ENCODE data around the gene ZSCAN10. TPM values are rescaled to one million over a fixed set of nuclear protein-coding genes. Genes with fewer than 3 reads are reported as not detected.
A peak's percentile ranks its signal among the peaks of the same experiment; 100 is the strongest.

Gene ZSCAN10
- total and polyA plus RNA-seq, 9 of the 15 experiments (the other 6 are each of a cell fraction or from before 2014, with no cell fraction given): 0.22 TPM; not detected in 8

GRCh38 chr16:3123986-3124886 lies 25.1 kb upstream of the ZSCAN10 start (continued):
- peak; percentile 64; the same call in 1 of the 2 replicates for TF ChIP-seq SNIP1 (IDR thresholded peaks at IDR 0.05; ENCODE audit: low read depth)
- TF ChIP-seq AFF1 (IDR thresholded peaks at IDR 0.05; ENCODE audit: low read depth in 1 of 2, partially characterized antibody in 2 of 2): peak in 1 of 2 experiments; percentile 28
- no peak for TF ChIP-seq ZNF699 (CRISPR knock-in tag; IDR thresholded peaks at IDR 0.05; ENCODE audit: insufficient replicate concordance)
- peak; percentile 24; the same call in 1 of the 2 replicates for TF ChIP-seq ETS1 (conservative IDR thresholded peaks at IDR 0.05; ENCODE audit: control insufficient read depth, low read depth, low read length)
- TF ChIP-seq ZNF75A (CRISPR knock-in tag; IDR thresholded peaks at IDR 0.05): no peak
- TF ChIP-seq, protein P1, sequence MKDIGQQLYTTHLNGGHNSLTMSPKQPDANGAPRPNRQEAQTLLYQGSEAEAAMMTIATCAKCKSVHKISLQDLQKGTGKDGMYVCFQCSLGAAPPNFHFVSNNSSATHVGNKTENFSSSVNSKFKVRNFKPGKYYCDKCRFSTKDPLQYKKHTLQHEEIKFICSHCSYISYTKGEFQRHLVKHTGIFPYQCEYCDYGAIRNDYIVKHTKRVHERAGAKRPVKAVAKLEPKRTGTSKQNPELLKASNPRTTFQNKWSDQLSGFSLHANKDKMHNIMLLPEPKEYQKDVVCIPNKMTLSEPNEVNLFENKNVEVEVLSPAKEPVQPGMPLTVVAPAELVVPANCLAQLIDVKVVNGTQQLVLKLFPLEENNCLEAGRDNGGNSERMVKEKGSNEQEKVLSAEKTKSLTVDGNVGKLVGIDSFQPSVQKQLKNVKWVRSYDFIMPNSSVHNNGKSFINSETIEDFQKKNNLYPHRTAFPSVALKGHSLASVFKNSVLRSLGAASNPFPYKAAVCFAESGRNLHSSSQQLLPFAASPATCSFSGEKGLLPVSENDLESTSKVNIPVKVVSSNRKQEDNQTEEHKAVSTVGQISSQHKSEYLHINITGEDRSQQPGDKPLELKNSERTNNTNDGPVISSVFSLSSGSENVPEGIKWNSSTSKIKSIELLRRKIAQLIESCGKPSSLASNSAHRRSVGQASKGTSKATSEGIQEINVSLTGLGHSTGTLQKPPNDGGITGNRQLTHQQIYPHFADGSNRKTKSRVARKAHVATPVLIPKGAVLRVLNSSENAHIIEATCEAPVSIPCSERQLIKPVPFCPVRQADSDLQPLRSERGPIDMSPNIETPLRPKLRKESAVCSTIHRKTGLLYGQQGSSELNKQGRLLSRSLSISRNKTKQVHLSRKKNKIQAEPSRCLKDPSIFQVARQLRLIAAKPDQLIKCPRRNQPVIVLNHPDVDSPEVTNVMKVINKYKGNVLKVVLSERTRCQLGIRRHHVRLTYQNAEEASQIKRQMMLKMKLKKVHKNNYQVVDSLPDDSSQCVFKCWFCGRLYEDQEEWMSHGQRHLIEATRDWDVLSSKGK (CRISPR knock-in tag; IDR thresholded peaks at IDR 0.05): no peak
- no peak for TF ChIP-seq HDGF (IDR thresholded peaks at IDR 0.05)
- TF ChIP-seq POLR2AphosphoS5 (IDR thresholded peaks at IDR 0.05; ENCODE audit: control insufficient read depth, insufficient read depth, low read depth, low read length): peak; percentile 24
- no peak for TF ChIP-seq ZNF347 (CRISPR knock-in tag; IDR thresholded peaks at IDR 0.05; ENCODE audit: low read depth)
- no peak for TF ChIP-seq SREBF1 (IDR thresholded peaks at IDR 0.05; ENCODE audit: borderline replicate concordance, low read depth, low read length)
- TF ChIP-seq TARDBP (IDR thresholded peaks at IDR 0.05): no peak
- no peak for TF ChIP-seq CLOCK (CRISPR knock-in tag; IDR thresholded peaks at IDR 0.05; ENCODE audit: borderline replicate concordance)
- TF ChIP-seq GABPB2 (CRISPR knock-in tag; conservative IDR thresholded peaks at IDR 0.05): no peak
- TF ChIP-seq RAD51 (IDR thresholded peaks at IDR 0.05; ENCODE audit: borderline replicate concordance, low read depth): no peak
